Measurements from ENCODE around the gene USP25.

DNA sequence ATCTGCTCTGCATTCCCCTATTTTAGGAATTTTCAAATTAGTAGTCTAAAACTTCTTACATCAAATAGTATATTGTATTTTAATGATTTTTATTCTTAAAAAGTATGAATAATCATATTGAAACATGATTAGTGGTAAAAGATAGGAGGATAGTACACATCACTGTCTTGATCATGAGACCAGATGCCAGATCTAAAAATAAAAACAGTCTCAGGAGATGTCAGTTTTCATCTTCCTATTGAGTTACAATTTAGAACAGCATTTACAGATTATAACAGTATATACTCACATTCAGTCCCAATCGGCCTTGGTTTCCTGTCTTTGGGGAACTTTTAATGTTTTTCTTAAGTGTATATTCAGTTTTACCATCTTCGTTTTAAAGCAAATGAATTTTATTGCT is 95.9 kb downstream of the USP25 start:
- TF ChIP-seq, protein P1, sequence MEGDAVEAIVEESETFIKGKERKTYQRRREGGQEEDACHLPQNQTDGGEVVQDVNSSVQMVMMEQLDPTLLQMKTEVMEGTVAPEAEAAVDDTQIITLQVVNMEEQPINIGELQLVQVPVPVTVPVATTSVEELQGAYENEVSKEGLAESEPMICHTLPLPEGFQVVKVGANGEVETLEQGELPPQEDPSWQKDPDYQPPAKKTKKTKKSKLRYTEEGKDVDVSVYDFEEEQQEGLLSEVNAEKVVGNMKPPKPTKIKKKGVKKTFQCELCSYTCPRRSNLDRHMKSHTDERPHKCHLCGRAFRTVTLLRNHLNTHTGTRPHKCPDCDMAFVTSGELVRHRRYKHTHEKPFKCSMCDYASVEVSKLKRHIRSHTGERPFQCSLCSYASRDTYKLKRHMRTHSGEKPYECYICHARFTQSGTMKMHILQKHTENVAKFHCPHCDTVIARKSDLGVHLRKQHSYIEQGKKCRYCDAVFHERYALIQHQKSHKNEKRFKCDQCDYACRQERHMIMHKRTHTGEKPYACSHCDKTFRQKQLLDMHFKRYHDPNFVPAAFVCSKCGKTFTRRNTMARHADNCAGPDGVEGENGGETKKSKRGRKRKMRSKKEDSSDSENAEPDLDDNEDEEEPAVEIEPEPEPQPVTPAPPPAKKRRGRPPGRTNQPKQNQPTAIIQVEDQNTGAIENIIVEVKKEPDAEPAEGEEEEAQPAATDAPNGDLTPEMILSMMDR (tag by site-specific recombination; IDR thresholded peaks at IDR 0.05): no peak
- TF ChIP-seq SP2 (tag by site-specific recombination; IDR thresholded peaks at IDR 0.05) (no peak), REST (tag by site-specific recombination; IDR thresholded peaks at IDR 0.05) (no peak), ZIC2 (tag by site-specific recombination; IDR thresholded peaks at IDR 0.05) (no peak)

Data from HEK293 (cell line).